ENCODE data around the gene DUSP2. TPM values are rescaled to one million over a fixed set of nuclear protein-coding genes. Genes with fewer than 3 reads are reported as not detected.

The DUSP2 gene
- total RNA-seq, 1 experiment from 2014 or later = 4.9 TPM

DNA sequence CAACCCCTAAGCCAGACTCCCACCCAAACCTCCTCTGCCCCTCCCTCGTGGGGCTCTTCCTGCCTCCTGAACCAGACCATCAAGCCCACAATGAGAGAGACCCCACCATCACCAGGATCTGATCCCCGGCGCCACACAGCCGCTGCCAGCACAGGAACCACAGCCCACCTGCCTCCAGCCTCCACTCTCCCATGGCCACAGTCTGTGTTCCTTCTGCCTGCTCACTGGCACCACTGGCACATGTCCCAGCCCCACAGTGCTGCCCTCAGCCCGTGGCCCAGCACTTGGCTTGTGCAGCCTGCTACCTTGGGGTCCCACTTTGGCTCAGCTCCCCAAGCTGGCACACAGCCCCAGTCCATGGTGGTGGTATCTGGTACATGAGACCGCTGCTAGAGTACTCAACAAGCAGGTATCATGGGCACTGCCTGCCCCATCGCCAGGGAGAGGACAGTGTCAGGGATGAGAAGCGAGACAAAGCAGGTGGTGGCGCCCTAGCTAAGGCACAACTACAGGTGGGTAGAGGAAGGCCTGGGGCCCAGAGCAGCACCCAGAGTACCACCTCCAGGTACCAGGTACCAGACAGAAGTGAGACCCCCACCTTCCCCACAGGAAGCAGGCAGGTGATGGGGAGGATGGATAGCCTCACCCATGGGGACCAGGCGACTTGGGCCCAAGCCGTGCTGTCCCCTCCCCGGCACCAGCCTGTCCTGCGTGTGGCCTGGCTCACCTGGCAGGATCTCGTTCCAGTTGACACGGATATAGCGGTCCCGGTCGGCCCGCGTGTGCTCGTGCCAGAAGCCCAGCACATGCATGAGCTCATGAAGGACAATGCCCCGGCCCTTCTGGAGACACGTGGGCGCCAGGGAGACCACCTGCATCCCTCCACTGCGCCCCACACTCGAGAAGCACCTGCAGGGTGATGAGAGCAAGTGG is 13.2 kb downstream of the DUSP2 start:
- Histone ChIP-seq H3K27me3 (ENCODE audit: control insufficient read depth, insufficient read depth, low read length) (peaks cover 2% of the 10 kb centered on the region; the same call in 1 of the 2 replicates), H3K36me3 (ENCODE audit: control insufficient read depth, insufficient read depth, low read length) (no peaks in the 10 kb centered on the region), H3K4me1 (ENCODE audit: control insufficient read depth, insufficient read depth, low read length) (no peaks in the 10 kb centered on the region), H3K4me3 (ENCODE audit: low read depth in 2 of 2, low read length in 2 of 2) (no peak overlapping the region), H3K9me3 (ENCODE audit: control insufficient read depth, insufficient read depth, low read depth, low read length) (no peaks in the 10 kb centered on the region), H3K27ac (ENCODE audit: low read length) (no peak overlapping the region)
- intact Hi-C loops (cut with micrococcal nuclease; ENCODE audit: unreplicated experiment) = no loop called here
- TF ChIP-seq, protein P1, sequence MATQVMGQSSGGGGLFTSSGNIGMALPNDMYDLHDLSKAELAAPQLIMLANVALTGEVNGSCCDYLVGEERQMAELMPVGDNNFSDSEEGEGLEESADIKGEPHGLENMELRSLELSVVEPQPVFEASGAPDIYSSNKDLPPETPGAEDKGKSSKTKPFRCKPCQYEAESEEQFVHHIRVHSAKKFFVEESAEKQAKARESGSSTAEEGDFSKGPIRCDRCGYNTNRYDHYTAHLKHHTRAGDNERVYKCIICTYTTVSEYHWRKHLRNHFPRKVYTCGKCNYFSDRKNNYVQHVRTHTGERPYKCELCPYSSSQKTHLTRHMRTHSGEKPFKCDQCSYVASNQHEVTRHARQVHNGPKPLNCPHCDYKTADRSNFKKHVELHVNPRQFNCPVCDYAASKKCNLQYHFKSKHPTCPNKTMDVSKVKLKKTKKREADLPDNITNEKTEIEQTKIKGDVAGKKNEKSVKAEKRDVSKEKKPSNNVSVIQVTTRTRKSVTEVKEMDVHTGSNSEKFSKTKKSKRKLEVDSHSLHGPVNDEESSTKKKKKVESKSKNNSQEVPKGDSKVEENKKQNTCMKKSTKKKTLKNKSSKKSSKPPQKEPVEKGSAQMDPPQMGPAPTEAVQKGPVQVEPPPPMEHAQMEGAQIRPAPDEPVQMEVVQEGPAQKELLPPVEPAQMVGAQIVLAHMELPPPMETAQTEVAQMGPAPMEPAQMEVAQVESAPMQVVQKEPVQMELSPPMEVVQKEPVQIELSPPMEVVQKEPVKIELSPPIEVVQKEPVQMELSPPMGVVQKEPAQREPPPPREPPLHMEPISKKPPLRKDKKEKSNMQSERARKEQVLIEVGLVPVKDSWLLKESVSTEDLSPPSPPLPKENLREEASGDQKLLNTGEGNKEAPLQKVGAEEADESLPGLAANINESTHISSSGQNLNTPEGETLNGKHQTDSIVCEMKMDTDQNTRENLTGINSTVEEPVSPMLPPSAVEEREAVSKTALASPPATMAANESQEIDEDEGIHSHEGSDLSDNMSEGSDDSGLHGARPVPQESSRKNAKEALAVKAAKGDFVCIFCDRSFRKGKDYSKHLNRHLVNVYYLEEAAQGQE (IDR thresholded peaks at IDR 0.05; ENCODE audit: insufficient read depth in 1 of 2, low read depth in 2 of 2, low read length in 1 of 2) = no peak
- TF ChIP-seq, protein P2, sequence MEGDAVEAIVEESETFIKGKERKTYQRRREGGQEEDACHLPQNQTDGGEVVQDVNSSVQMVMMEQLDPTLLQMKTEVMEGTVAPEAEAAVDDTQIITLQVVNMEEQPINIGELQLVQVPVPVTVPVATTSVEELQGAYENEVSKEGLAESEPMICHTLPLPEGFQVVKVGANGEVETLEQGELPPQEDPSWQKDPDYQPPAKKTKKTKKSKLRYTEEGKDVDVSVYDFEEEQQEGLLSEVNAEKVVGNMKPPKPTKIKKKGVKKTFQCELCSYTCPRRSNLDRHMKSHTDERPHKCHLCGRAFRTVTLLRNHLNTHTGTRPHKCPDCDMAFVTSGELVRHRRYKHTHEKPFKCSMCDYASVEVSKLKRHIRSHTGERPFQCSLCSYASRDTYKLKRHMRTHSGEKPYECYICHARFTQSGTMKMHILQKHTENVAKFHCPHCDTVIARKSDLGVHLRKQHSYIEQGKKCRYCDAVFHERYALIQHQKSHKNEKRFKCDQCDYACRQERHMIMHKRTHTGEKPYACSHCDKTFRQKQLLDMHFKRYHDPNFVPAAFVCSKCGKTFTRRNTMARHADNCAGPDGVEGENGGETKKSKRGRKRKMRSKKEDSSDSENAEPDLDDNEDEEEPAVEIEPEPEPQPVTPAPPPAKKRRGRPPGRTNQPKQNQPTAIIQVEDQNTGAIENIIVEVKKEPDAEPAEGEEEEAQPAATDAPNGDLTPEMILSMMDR (IDR thresholded peaks at IDR 0.05) = no peak
- TF ChIP-seq SIN3A (IDR thresholded peaks at IDR 0.05; ENCODE audit: borderline replicate concordance, insufficient read depth, low read depth, low read length) (no peak), POLR2AphosphoS5 (IDR thresholded peaks at IDR 0.05; ENCODE audit: low read depth, low read length) (no peak), TCF7L2 (IDR thresholded peaks at IDR 0.05; ENCODE audit: low read depth, low read length) (no peak)
- ChIA-PET CTCF (no interaction called here), POLR2A (interaction anchor here (0.5 kb wide), 1 partner anchor 615 kb away, joined by 4 read pairs; no protein-coding TSS in a partner anchor)
- in situ Hi-C loops (cut with HindIII; ENCODE audit: low pct_unique_long_range_greater_than_20kb, low sequenced_read_pairs) = no loop called here
- ATAC-seq (no peak), DNase-seq (ENCODE audit: low read depth, low spot score) (no peak)
- BruUV-seq (replicated peaks) = no TSS peak

DNA sequence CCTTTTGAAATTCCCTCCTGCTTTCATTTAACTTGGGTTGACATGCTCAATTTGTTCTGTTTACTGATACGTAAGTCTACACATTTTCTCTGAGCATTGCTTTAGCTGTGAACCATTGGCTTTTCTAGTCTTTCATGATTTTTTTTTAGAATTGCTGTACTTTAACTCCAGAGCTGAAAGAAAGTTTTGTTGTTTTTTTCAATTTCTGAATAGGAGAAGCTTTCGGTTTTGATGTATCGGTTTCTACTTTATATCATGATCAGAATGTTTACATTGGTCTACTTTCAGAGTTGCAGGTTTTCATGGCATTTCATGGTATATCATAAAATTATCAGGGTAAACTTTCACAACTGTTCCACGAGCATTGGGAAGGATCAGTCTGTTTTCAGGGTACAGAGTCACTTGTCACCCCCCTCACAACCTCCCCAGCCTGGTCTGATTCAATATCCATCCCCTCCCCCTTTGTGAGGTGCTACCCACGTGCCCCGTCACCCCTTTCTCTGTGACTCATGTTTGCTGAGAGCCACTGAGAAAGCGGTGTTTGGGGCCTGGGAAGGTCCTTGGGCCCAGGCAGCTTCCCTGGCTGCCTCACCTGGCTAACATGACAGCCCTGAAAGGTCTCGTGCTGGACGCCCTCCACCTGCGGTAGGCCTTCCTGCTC is 14.0 kb downstream of the DUSP2 start:
- intact Hi-C loops (cut with micrococcal nuclease; ENCODE audit: unreplicated experiment) = no loop called here
- in situ Hi-C loops (cut with HindIII; ENCODE audit: low pct_unique_long_range_greater_than_20kb, low sequenced_read_pairs) = no loop called here

More for the DNA sequence above, 14.0 kb downstream of the DUSP2 start:
- TF ChIP-seq, protein P2 (IDR thresholded peaks at IDR 0.05) = no peak
- TF ChIP-seq SIN3A (IDR thresholded peaks at IDR 0.05; ENCODE audit: borderline replicate concordance, insufficient read depth, low read depth, low read length) = no peak
- TF ChIP-seq POLR2AphosphoS5 (IDR thresholded peaks at IDR 0.05; ENCODE audit: low read depth, low read length) = no peak
- TF ChIP-seq TCF7L2 (IDR thresholded peaks at IDR 0.05; ENCODE audit: low read depth, low read length) = no peak
- TF ChIP-seq, protein P1 (IDR thresholded peaks at IDR 0.05; ENCODE audit: insufficient read depth in 1 of 2, low read depth in 2 of 2, low read length in 1 of 2) = no peak
- no peaks in the 10 kb centered on the region for H3K4me1 ChIP-seq (ENCODE audit: control insufficient read depth, insufficient read depth, low read length)
- no TSS peak for BruUV-seq (replicated peaks)
- ChIA-PET POLR2A (interaction anchor here (0.5 kb wide), 1 partner anchor 616 kb away, joined by 4 read pairs; no protein-coding TSS in a partner anchor), CTCF (no interaction called here)
- no peaks in the 10 kb centered on the region for H3K36me3 ChIP-seq (ENCODE audit: control insufficient read depth, insufficient read depth, low read length)
- DNase-seq (ENCODE audit: low read depth, low spot score) (no peak), ATAC-seq (no peak)
- no peak overlapping the region for H3K27ac ChIP-seq (ENCODE audit: low read length)
- no peaks in the 10 kb centered on the region for H3K9me3 ChIP-seq (ENCODE audit: control insufficient read depth, insufficient read depth, low read depth, low read length)
- H3K27me3 ChIP-seq (ENCODE audit: control insufficient read depth, insufficient read depth, low read length) = peaks cover 2% of the 10 kb centered on the region; the same call in 1 of the 2 replicates
- no peak overlapping the region for H3K4me3 ChIP-seq (ENCODE audit: low read depth in 2 of 2, low read length in 2 of 2)

Data from Panc1 (cell line).